ENCODE measurements around the gene PRKCH. TPM values are rescaled to one million over a fixed set of nuclear protein-coding genes. Genes with fewer than 3 reads are reported as not detected.

PRKCH gene
- polyA plus RNA-seq, 6 donors from 2014 or later = 0.59 to 2.8 (median 2.1) TPM

- ATAC-seq (ENCODE audit: low read depth in 2 of 2) (no peak), DNase-seq (no peak)
- Mint-ChIP-seq H3K9me3 (no peaks in the 10 kb centered on the region), H3K4me1 (peaks cover 7 to 15% (median 12%) of the 10 kb centered on the region in 3 donors), H3K27me3 (no peaks in the 10 kb centered on the region), H3K4me3 (no peak overlapping the region), H3K36me3 (no peaks in the 10 kb centered on the region), H3K27ac (no peak overlapping the region)
Measured at GRCh38 chr14:61332658-61333029, 11.3 kb downstream of the PRKCH start.

- Mint-ChIP-seq H3K27ac (no peak overlapping the region), H3K27me3 (no peaks in the 10 kb centered on the region), H3K4me3 (no peak overlapping the region), H3K36me3 (no peaks in the 10 kb centered on the region), H3K4me1 (peaks cover 7 to 15% (median 12%) of the 10 kb centered on the region in 3 donors), H3K9me3 (no peaks in the 10 kb centered on the region)
- DNase-seq (no peak), ATAC-seq (ENCODE audit: low read depth in 2 of 2) (no peak)
Measured at GRCh38 chr14:61333087-61333486, 11.7 kb downstream of the PRKCH start.

GRCh38 chr14:61334197-61334701, 12.9 kb downstream of the PRKCH start:
- no peaks in the 10 kb centered on the region for H3K36me3 Mint-ChIP-seq
- DNase-seq (no peak), ATAC-seq (ENCODE audit: low read depth in 2 of 2) (no peak)
- peaks cover 7 to 8% (median 8%) of the 10 kb centered on the region in 3 donors for H3K4me1 Mint-ChIP-seq
- H3K27ac Mint-ChIP-seq = peak overlapping the region in 1 of 6 donors; percentile 18
- no peaks in the 10 kb centered on the region for H3K9me3 Mint-ChIP-seq
- no peak overlapping the region for H3K4me3 Mint-ChIP-seq
- no peaks in the 10 kb centered on the region for H3K27me3 Mint-ChIP-seq

GRCh38 chr14:61335049-61335448, 13.7 kb downstream of the PRKCH start:
- Mint-ChIP-seq H3K27ac (no peak overlapping the region), H3K36me3 (no peaks in the 10 kb centered on the region), H3K9me3 (no peaks in the 10 kb centered on the region), H3K4me3 (no peak overlapping the region), H3K4me1 (no peaks in the 10 kb centered on the region), H3K27me3 (no peaks in the 10 kb centered on the region)
- DNase-seq = no peak
- ATAC-seq (ENCODE audit: low read depth in 2 of 2) = no peak

GRCh38 chr14:61335671-61336275, 14.4 kb downstream of the PRKCH start:
- Mint-ChIP-seq H3K9me3 (no peaks in the 10 kb centered on the region), H3K4me1 (no peaks in the 10 kb centered on the region), H3K27ac (peak overlapping the region in 1 of 6 donors; percentile 12), H3K27me3 (no peaks in the 10 kb centered on the region), H3K36me3 (no peaks in the 10 kb centered on the region), H3K4me3 (no peak overlapping the region)
- no peak for ATAC-seq (ENCODE audit: low read depth in 2 of 2)
- no peak for DNase-seq

GRCh38 chr14:61337893-61338292, 16.5 kb downstream of the PRKCH start:
- no peak overlapping the region for H3K27ac Mint-ChIP-seq
- DNase-seq = no peak
- no peaks in the 10 kb centered on the region for H3K36me3 Mint-ChIP-seq
- H3K4me3 Mint-ChIP-seq = no peak overlapping the region
- no peak for ATAC-seq (ENCODE audit: low read depth in 2 of 2)
- no peaks in the 10 kb centered on the region for H3K27me3 Mint-ChIP-seq
- H3K9me3 Mint-ChIP-seq = no peaks in the 10 kb centered on the region
- no peaks in the 10 kb centered on the region for H3K4me1 Mint-ChIP-seq

GRCh38 chr14:61338457-61338856, 17.1 kb downstream of the PRKCH start:
- Mint-ChIP-seq H3K36me3 (no peaks in the 10 kb centered on the region), H3K27me3 (no peaks in the 10 kb centered on the region), H3K27ac (no peak overlapping the region), H3K4me3 (no peak overlapping the region), H3K9me3 (no peaks in the 10 kb centered on the region), H3K4me1 (no peaks in the 10 kb centered on the region)
- DNase-seq (no peak), ATAC-seq (ENCODE audit: low read depth in 2 of 2) (no peak)

GRCh38 chr14:61341275-61342206, 20.2 kb downstream of the PRKCH start:
- Mint-ChIP-seq H3K4me3 (no peak overlapping the region), H3K4me1 (peaks cover 0 to 10% (median 3%) of the 10 kb centered on the region in 3 donors), H3K27ac (peak overlapping the region in 1 of 6 donors; percentile 9), H3K36me3 (no peaks in the 10 kb centered on the region), H3K27me3 (no peaks in the 10 kb centered on the region), H3K9me3 (no peaks in the 10 kb centered on the region)
- DNase-seq (no peak), ATAC-seq (ENCODE audit: low read depth in 2 of 2) (no peak)

- no peak overlapping the region for H3K27ac Mint-ChIP-seq
Measured at GRCh38 chr14:61342486-61342885, 21.1 kb downstream of the PRKCH start.

GRCh38 chr14:61342932-61343331, 21.6 kb downstream of the PRKCH start:
- Mint-ChIP-seq H3K9me3 (no peaks in the 10 kb centered on the region), H3K36me3 (no peaks in the 10 kb centered on the region), H3K27me3 (no peaks in the 10 kb centered on the region), H3K4me1 (peaks cover 3 to 10% (median 5%) of the 10 kb centered on the region in 3 donors), H3K4me3 (no peak overlapping the region), H3K27ac (no peak overlapping the region)
- no peak for DNase-seq
- no peak for ATAC-seq (ENCODE audit: low read depth in 2 of 2)

More at GRCh38 chr14:61342486-61342885, 21.1 kb downstream of the PRKCH start:
- peak overlapping the region in 1 of 8 donors; percentile 59 for H3K4me3 Mint-ChIP-seq
- H3K9me3 Mint-ChIP-seq = no peaks in the 10 kb centered on the region
- DNase-seq (no peak), ATAC-seq (ENCODE audit: low read depth in 2 of 2) (no peak)
- no peaks in the 10 kb centered on the region for H3K27me3 Mint-ChIP-seq
- peaks cover under 1 to 10% (median 3%) of the 10 kb centered on the region in 3 donors for H3K4me1 Mint-ChIP-seq
- no peaks in the 10 kb centered on the region for H3K36me3 Mint-ChIP-seq

- Mint-ChIP-seq H3K9me3 (no peaks in the 10 kb centered on the region), H3K4me3 (no peak overlapping the region), H3K27ac (no peak overlapping the region), H3K4me1 (peaks cover 7 to 11% (median 10%) of the 10 kb centered on the region in 3 donors), H3K36me3 (no peaks in the 10 kb centered on the region), H3K27me3 (peaks cover 0 to 2% (median 0%) of the 10 kb centered on the region in 3 donors)
- no peak for ATAC-seq (ENCODE audit: low read depth in 2 of 2)
- no peak for DNase-seq
Measured at GRCh38 chr14:61343471-61343870, 22.1 kb downstream of the PRKCH start.

GRCh38 chr14:61343991-61344405, 22.6 kb downstream of the PRKCH start:
- no peak for ATAC-seq (ENCODE audit: low read depth in 2 of 2)
- no peak overlapping the region for H3K4me3 Mint-ChIP-seq

GRCh38 chr14:61344437-61345150, 23.2 kb downstream of the PRKCH start:
- ATAC-seq (ENCODE audit: low read depth in 2 of 2) = no peak
- peak overlapping the region in 1 of 6 donors; percentile 27 for H3K27ac Mint-ChIP-seq
- DNase-seq = no peak
- no peaks in the 10 kb centered on the region for H3K9me3 Mint-ChIP-seq
- H3K27me3 Mint-ChIP-seq = peaks cover 0 to 10% (median 0%) of the 10 kb centered on the region in 3 donors
- peak overlapping the region in 1 of 8 donors; percentile 27 for H3K4me3 Mint-ChIP-seq
- peaks cover 0 to 4% of the 10 kb centered on the region in 2 donors for H3K36me3 Mint-ChIP-seq
- H3K4me1 Mint-ChIP-seq = peaks cover 7 to 14% (median 10%) of the 10 kb centered on the region in 3 donors

More at GRCh38 chr14:61343991-61344405, 22.6 kb downstream of the PRKCH start:
- DNase-seq = no peak
- no peak overlapping the region for H3K27ac Mint-ChIP-seq
- peaks cover 0 to 7% (median 0%) of the 10 kb centered on the region in 3 donors for H3K27me3 Mint-ChIP-seq
- H3K4me1 Mint-ChIP-seq = peaks cover 7 to 14% (median 10%) of the 10 kb centered on the region in 3 donors
- peaks cover 0 to under 1% of the 10 kb centered on the region in 2 donors for H3K36me3 Mint-ChIP-seq
- no peaks in the 10 kb centered on the region for H3K9me3 Mint-ChIP-seq
